Dedifferentiated amniotic fluid mesenchymal stem cell (primary cell): ENCODE results near the gene ZPBP2.
"Not testable (repeated sequence)": the region's sequence is repeated elsewhere in the genome, so short reads cannot be mapped to it uniquely, and the experiment has no call there.

Source experiments
- DNase-seq: peaks from one replicate; pipeline ENCODE4 v3.0.0-alpha.2; 2016; ENCODE audit errors: extremely low spot score

The ZPBP2 gene

GRCh38 chr17:39867880-39868553, at the start of gene ZPBP2:
Gene ZPBP2 (plus strand): TSS chr17:39868202. CDS start chr17:39868355, 153 bp downstream.
- no peak for DNase-seq

DNA sequence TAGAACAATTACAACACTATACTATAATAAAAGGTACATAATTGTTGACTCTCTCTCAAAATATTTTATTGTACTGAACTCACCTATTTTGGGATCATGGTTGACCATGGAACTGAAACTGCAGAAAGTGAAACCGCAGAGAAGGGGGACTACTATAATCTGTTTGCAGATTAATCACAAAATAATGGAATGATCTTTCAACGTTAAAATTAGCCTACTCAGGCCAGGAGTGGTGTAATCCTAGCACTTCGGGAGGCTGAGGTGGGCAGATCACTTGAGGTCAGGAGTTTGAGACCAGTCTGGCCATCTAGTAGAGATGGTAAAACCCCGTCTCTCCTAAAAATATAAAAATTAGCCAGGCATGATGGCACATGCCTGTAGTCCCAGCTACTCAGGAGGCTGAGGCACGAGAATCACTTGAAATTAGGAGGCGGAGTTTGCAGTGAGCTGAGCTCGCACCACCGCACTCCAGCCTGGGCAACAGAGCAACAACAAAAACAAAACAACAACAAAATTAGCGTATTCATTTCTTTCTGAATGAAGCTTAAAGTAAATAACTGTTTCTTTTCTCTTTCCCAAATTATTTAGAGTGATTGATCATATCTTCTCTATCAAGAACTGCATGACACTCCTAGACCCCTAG, 49.5 kb upstream of the ZPBP2 start:
- DNase-seq = no peak

GRCh38 chr17:39820541-39820940, 47.5 kb upstream of the ZPBP2 start:
- DNase-seq = no peak

DNA sequence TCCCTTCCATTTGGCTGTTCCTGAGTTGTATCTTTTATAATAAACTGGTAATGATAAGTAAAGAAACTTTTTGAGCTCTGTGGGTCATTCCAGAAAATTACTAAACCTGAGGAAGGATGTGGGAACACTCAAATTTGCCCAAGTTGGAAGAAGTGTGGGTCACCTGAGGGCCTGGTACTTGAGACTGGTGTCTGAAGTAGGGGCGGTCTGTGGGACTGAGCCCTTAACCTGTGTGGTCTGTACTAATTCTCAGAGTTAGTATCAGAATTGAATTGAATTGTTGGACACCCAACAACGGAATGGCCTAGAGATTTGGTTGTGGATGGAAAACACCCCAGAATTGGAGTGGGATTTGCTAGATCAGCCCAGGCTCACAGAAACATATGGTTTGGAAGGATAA, 47.0 kb upstream of the ZPBP2 start:
- no peak for DNase-seq

- DNase-seq = no peak
These were observed 46.0 kb upstream of the ZPBP2 start for GRCh38 chr17:39822051-39822451.

GRCh38 chr17:39823407-39824054, 44.5 kb upstream of the ZPBP2 start:
- DNase-seq = no peak

GRCh38 chr17:39826334-39826733, 41.7 kb upstream of the ZPBP2 start:
- DNase-seq = no peak

GRCh38 chr17:39828443-39828842, 39.6 kb upstream of the ZPBP2 start:
- no peak for DNase-seq

DNA sequence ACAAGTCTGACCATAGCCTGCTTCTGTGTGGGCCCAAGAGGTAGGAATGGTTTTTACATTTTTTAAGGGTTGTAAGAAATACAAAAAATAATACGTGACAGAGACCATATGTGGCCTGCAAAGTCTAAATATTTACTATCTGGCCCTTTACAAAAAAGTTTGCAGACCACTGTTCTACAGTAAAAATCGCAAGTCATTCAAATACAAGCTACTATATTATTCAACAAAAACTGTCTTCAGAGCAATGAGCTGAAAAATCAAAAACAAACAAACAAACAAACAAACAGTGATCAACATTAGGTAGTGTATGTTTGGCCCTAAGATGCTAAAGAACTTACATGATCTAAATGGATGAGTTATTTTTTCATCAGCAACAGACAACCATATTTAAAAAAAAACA, 36.4 kb upstream of the ZPBP2 start:
- DNase-seq = no peak

- DNase-seq = no peak
These were observed 34.0 kb upstream of the ZPBP2 start for GRCh38 chr17:39834017-39834416.

DNA sequence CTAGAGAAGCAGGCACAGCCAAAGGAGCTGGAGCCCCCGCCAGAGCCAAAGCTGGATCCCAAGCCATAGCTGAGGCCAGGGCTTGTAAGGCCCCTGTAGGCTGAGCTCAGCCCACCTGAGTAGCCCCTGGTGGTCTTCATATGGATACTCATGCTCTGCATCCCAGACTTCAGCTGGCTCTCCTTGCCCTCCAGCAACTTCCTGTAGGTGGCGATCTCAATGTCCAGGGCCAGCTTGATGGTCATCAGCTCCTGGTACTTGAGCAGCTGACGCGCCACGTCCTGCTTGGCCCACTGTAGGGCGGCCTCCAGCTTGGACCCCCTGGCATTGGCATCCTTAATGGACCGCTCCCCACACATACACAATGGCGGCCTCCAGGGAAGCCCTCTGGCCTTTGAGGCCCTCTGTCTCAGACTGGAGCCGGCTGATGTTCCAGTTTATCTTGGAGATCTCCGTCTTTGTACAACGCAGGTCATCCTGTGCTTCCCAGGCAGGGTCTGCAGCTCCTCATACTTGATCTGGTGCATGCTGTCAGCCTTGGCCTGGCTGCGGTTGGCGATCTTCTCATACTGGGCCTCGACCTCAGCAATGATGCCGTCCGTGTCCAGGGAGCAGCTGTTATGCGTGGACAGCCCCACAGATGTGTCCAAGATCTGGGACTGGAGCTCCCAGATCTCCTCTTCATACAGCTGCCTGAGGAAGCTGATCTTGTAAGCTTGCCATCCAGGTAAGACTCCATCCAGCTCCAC, 32.8 kb upstream of the ZPBP2 start:
- no peak for DNase-seq

DNA sequence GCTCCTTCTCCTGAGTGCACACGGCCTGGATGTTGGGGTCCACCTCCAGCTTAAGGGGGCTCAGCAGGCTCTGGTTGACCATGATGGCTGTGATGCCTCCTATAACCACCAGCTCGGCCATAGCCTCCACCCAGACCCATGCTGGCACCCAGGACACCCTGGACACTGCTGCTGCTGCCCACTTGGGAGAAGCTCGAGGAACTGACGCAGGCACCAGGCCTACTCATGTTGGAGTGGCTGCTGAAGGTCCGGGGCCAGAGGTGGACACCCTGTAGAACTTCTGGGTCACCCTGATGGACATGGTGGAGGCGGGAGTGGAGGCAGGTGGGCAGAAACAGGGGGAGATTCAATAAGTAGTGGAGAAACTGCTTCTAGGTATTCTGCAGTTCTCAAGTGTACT, 31.9 kb upstream of the ZPBP2 start:
- DNase-seq = no peak

DNA sequence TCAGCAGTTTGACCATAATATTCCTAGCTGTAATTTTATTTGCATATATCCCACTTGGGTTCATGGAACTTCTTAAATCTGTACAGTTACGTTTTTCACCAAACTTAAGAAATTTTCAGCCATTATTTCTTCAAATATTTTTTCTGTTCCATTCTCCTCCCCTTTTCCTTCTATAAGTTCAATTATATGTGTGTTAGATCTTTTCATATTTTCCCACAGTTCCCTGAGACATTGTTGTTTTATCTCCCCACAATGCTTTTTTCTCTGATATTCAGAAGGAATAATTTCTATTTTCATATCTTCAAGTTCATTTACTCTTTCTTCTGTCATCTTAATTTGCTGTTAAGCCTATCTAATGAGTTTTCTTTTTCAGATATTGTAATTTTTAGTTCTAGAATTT, 29.9 kb upstream of the ZPBP2 start:
- no peak for DNase-seq

DNA sequence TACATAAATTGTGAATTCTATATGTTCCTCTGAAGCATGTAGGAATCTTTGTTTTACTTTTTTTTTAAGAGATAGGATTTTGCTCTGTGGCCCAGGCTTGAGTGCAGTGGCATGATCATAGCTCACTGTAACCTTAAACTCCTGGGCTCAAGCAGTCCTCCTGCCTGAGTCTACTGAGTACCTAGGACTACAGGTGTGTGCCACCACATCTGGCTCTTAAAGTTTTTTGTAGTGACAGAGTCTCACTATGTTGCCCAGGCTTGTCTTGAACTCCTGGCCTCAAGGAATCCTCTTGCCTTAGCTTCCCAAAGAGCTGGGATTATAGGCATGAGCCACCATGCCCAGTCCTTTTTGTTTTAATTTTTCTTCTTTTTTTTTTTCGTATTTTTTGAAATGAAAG, 29.2 kb upstream of the ZPBP2 start:
- DNase-seq = no peak

DNA sequence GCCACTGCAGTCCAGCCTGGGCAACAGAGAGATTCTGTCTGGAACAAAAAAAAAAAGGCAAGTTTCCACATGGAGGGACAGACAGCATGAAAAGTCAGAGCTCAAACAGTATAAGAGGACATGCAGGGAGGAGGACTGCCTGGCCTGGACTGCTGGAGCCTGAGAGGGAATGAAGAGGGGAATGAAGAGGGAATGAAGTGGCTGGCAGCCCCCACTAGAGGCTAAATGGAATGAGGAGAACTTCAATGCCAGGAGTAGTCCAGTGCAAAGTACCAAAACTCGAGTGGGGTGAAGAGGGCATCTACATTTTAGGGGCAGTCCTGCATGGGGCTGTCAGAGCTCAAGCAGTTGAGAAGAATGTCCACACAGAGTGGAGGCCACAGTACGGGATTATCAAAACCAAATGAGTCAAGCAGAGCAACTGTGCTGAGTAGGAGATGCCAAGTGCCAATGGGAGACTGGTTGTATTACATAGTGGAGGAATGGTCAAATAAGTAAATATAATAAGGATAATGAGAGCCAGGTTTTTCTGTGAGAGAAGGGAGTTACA, 26.8 kb upstream of the ZPBP2 start:
- DNase-seq = no peak

GRCh38 chr17:39845052-39845846, 22.8 kb upstream of the ZPBP2 start:
- DNase-seq = no peak

DNA sequence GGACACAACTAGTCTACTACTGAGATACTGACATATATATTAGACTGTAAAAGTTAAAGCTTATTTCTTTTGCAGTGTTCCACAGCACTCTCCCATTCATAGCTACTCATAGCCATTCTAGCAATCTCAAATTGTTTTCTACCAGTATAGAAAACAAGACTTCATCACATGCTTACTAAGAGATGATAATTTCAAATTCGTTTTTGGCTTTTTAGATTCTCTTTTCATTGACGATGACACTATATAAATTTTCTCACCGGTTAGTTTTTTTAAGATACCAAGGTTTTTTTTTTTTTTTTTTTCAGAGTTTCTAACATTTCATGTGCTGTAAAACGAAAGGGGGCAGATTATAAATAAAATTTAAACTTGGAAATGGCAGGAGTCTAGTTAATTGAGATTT, 21.8 kb upstream of the ZPBP2 start:
- DNase-seq = no peak

GRCh38 chr17:39848600-39848999, 19.4 kb upstream of the ZPBP2 start:
- DNase-seq = no peak

DNA sequence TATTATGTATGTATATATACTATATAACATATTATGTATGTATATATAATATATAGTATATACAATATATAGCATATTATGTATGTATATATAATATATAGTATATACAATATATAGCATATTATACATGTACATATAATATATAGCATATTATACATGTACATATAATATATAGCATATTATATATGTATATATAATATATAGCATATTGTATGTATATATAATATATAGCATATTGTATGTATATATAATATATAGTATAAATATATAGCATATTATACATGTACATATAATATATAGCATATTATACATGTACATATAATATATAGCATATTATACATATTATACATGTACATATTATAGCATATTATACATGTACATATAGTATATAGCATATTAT, 17.8 kb upstream of the ZPBP2 start:
- not testable (repeated sequence) for DNase-seq

- DNase-seq = no peak
These were observed 15.8 kb upstream of the ZPBP2 start for GRCh38 chr17:39852239-39852638.

GRCh38 chr17:39854909-39855308, 13.1 kb upstream of the ZPBP2 start:
- DNase-seq = no peak
